Neuronal stem cell (in vitro differentiated cells): Measurements from ENCODE around the gene SURF2.
A peak's percentile ranks its signal among the peaks of the same experiment; 100 is the strongest.

Source experiments
- DNase-seq: peaks from one replicate; pipeline ENCODE4 v3.0.0-alpha.2; 2013; ENCODE audit warnings: low spot score
- H2AFZ ChIP-seq: one replicate; pipeline ENCODE4 v1.6.1; 2013; ENCODE audit warnings: mild to moderate bottlenecking, low read length, inconsistent platforms
- H2AK5ac ChIP-seq: 2 replicates; pipeline ENCODE4 v1.6.1; 2013; ENCODE audit warnings: low read depth, mild to moderate bottlenecking, inconsistent platforms, low read length, moderate library complexity, mixed read lengths
- H2BK120ac ChIP-seq: 2 replicates; pipeline ENCODE4 v1.6.1; 2013; ENCODE audit warnings: low read depth, mild to moderate bottlenecking, inconsistent platforms, low read length, moderate library complexity, mixed read lengths
- H2BK12ac ChIP-seq: one replicate; pipeline ENCODE4 v1.6.1; 2013; ENCODE audit warnings: low read length, inconsistent platforms
- H2BK15ac ChIP-seq: 2 replicates; pipeline ENCODE4 v1.6.1; 2013; ENCODE audit warnings: mild to moderate bottlenecking, low read length, inconsistent platforms, mixed read lengths
- H2BK5ac ChIP-seq: one replicate; pipeline ENCODE4 v1.6.1; 2013; ENCODE audit warnings: inconsistent platforms, mild to moderate bottlenecking, low read length, moderate library complexity
- H3K14ac ChIP-seq: one replicate; pipeline ENCODE4 v1.6.1; 2013; ENCODE audit warnings: low read length, inconsistent platforms
- H3K18ac ChIP-seq: 2 replicates; pipeline ENCODE4 v1.6.1; 2013; ENCODE audit warnings: low read length, inconsistent platforms
- H3K23ac ChIP-seq: 2 replicates; pipeline ENCODE4 v1.6.1; 2013; ENCODE audit warnings: low read depth, mild to moderate bottlenecking, mixed read lengths, low read length, inconsistent platforms; ENCODE audit not compliant: poor library complexity
- H3K27ac ChIP-seq: replicated peaks from 3 replicates; pipeline ENCODE4 v1.5.1; 2013; ENCODE audit warnings: low read length, inconsistent platforms
- H3K27me3 ChIP-seq, 3 experiments: 2 replicates each; pipeline ENCODE4 v1.6.1; 2013; ENCODE audit warnings: low read length in 3 of 3, mild to moderate bottlenecking in 2 of 3, inconsistent platforms in 1 of 3, low read depth in 1 of 3, mixed read lengths in 1 of 3, moderate library complexity in 1 of 3; ENCODE audit not compliant: control insufficient read depth in 3 of 3, insufficient read depth in 3 of 3
- H3K36me3 ChIP-seq, 2 donors: replicated peaks in 1 of 2; 2 replicates each; pipeline ENCODE4 v1.6.1; 2013; ENCODE audit warnings: low read length in 2 of 2; ENCODE audit not compliant: control insufficient read depth in 2 of 2, insufficient read depth in 2 of 2
- H3K4ac ChIP-seq: 2 replicates; pipeline ENCODE4 v1.6.1; 2013; ENCODE audit warnings: inconsistent platforms, mild to moderate bottlenecking, low read length, moderate library complexity
- H3K4me1 ChIP-seq, 2 donors: 1 replicate in 1 of 2; 2 replicates in 1 of 2; pipeline ENCODE4 v1.6.1; 2013; ENCODE audit warnings: low read length in 2 of 2, low read depth in 1 of 2; ENCODE audit not compliant: control insufficient read depth in 2 of 2, insufficient read depth in 1 of 2
- H3K4me2 ChIP-seq: one replicate; pipeline ENCODE4 v1.6.1; 2013; ENCODE audit warnings: mild to moderate bottlenecking, low read length, inconsistent platforms; ENCODE audit not compliant: insufficient read depth, poor library complexity, severe bottlenecking
- H3K4me3 ChIP-seq, 2 donors: 2 replicates each; pipeline ENCODE4 v1.5.1; 2013; ENCODE audit warnings: low read length in 2 of 2, mild to moderate bottlenecking in 2 of 2, inconsistent platforms in 1 of 2, moderate library complexity in 1 of 2
- H3K79me1 ChIP-seq: one replicate; pipeline ENCODE4 v1.6.1; 2013; ENCODE audit warnings: low read depth, mild to moderate bottlenecking, inconsistent platforms, low read length, moderate library complexity
- H3K9ac ChIP-seq: one replicate; pipeline ENCODE4 v1.6.1; 2013; ENCODE audit warnings: mild to moderate bottlenecking, low read depth, low read length, inconsistent platforms; ENCODE audit not compliant: poor library complexity
- H3K9me3 ChIP-seq, 2 donors: replicated peaks in 1 of 2; 2 replicates each; pipeline versions ENCODE3 to v1.6.1; 2013; ENCODE audit warnings: low read length in 2 of 2, mild to moderate bottlenecking in 2 of 2, inconsistent platforms in 1 of 2, low read depth in 1 of 2, mixed read lengths in 1 of 2, moderate library complexity in 1 of 2; ENCODE audit not compliant: control insufficient read depth in 2 of 2, insufficient read depth in 1 of 2
- H4K8ac ChIP-seq: one replicate; pipeline ENCODE4 v1.6.1; 2013; ENCODE audit warnings: low read depth, mild to moderate bottlenecking, inconsistent platforms, low read length, moderate library complexity
- H4K91ac ChIP-seq: one replicate; pipeline ENCODE4 v1.6.1; 2013; ENCODE audit warnings: low read length, low read depth, mild to moderate bottlenecking, inconsistent platforms; ENCODE audit not compliant: poor library complexity
- WGBS, 2 donors: extraction: QIAGEN DNeasy Blood & Tissue Kit; methylation state at CpG; one replicate each; pipeline ENCODE4 v1.1.7; 2013; ENCODE audit warnings: missing lambda C conversion rate in 2 of 2, mixed read lengths in 1 of 2; ENCODE audit not compliant: insufficient read length in 2 of 2, insufficient replicate concordance in 1 of 2; ENCODE audit errors: extremely low coverage in 2 of 2; 5-methylcytosine and 5-hydroxymethylcytosine counted together

The SURF2 gene

GRCh38 chr9:133341369-133342068, 14.8 kb upstream of the SURF2 start:
- no peak overlapping the region for H2AFZ ChIP-seq
- H3K79me1 ChIP-seq: peaks cover 14% of the 10 kb centered on the region
- no peak overlapping the region for H2BK120ac ChIP-seq
- H3K14ac ChIP-seq: no peak overlapping the region
- no peak for DNase-seq
- H3K23ac ChIP-seq: no peak overlapping the region
- H3K9me3 ChIP-seq: no peaks in the 10 kb centered on the region
- no peaks in the 10 kb centered on the region for H3K27me3 ChIP-seq
- WGBS, 2 donors: no CpG with 5 or more reads among the region's 15 CpGs
- no peak overlapping the region for H2BK12ac ChIP-seq
- no peak overlapping the region for H3K9ac ChIP-seq
- peaks cover 72 to 86% of the 10 kb centered on the region in 2 donors for H3K36me3 ChIP-seq
- H3K4me2 ChIP-seq: no peak overlapping the region
- no peak overlapping the region for H4K8ac ChIP-seq
- no peak overlapping the region for H2BK5ac ChIP-seq
- H3K4ac ChIP-seq: no peak overlapping the region
- H2BK15ac ChIP-seq: no peak overlapping the region
- H3K4me1 ChIP-seq: peaks cover 2 to 4% of the 10 kb centered on the region in 2 donors
- no peak overlapping the region for H3K4me3 ChIP-seq
- no peak overlapping the region for H4K91ac ChIP-seq
- H2AK5ac ChIP-seq: no peak overlapping the region
- no peak overlapping the region for H3K18ac ChIP-seq
- no peak overlapping the region for H3K27ac ChIP-seq

DNA sequence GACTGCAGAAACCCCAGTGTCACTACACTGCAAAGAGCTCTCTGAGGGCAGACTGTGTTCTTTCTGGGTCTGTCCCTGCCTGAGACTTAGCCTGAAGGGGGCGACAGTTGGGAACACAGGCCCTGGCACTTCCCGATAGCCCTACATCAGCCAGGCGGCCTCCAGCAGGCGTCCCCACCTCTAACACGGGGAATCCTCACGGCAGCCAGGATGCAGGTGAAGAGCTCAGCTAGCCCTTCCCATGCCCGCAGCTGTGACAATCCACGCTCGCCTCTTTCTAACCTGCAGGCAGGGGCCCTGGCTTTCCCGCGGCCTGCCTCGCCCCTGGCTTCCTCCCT, 14.3 kb upstream of the SURF2 start:
- H3K4me1 ChIP-seq: peaks cover 4 to 6% of the 10 kb centered on the region in 2 donors
- H2AK5ac ChIP-seq: no peak overlapping the region
- no peak overlapping the region for H3K4me2 ChIP-seq
- H3K9me3 ChIP-seq: no peaks in the 10 kb centered on the region
- no peak overlapping the region for H2BK120ac ChIP-seq
- H3K36me3 ChIP-seq: peaks cover 72 to 87% of the 10 kb centered on the region in 2 donors
- no peak overlapping the region for H3K9ac ChIP-seq
- no peak overlapping the region for H4K91ac ChIP-seq
- no peak overlapping the region for H2AFZ ChIP-seq
- no peak for DNase-seq
- no peak overlapping the region for H3K14ac ChIP-seq
- no peak overlapping the region for H3K18ac ChIP-seq
- no peak overlapping the region for H2BK15ac ChIP-seq
- H4K8ac ChIP-seq: no peak overlapping the region
- H2BK5ac ChIP-seq: no peak overlapping the region
- H3K79me1 ChIP-seq: peaks cover 19% of the 10 kb centered on the region
- no peak overlapping the region for H3K4ac ChIP-seq
- H3K27me3 ChIP-seq: no peaks in the 10 kb centered on the region
- H3K23ac ChIP-seq: no peak overlapping the region
- H3K4me3 ChIP-seq: no peak overlapping the region
- H3K27ac ChIP-seq: no peak overlapping the region
- H2BK12ac ChIP-seq: no peak overlapping the region
- WGBS, 2 donors: no CpG with 5 or more reads among the region's 12 CpGs

GRCh38 chr9:133342570-133342969, 13.8 kb upstream of the SURF2 start:
- Histone ChIP-seq H3K4me3 (no peak overlapping the region), H4K8ac (no peak overlapping the region), H2BK12ac (no peak overlapping the region), H3K79me1 (peaks cover 20% of the 10 kb centered on the region), H2BK5ac (no peak overlapping the region), H3K9ac (no peak overlapping the region), H2BK15ac (no peak overlapping the region), H3K23ac (no peak overlapping the region), H3K36me3 (peaks cover 72 to 86% of the 10 kb centered on the region in 2 donors), H4K91ac (no peak overlapping the region), H3K14ac (no peak overlapping the region), H3K4me1 (peaks cover 4 to 6% of the 10 kb centered on the region in 2 donors), H3K4ac (no peak overlapping the region), H2AK5ac (no peak overlapping the region), H2AFZ (no peak overlapping the region), H2BK120ac (no peak overlapping the region), H3K27me3 (no peaks in the 10 kb centered on the region), H3K27ac (no peak overlapping the region), H3K18ac (no peak overlapping the region), H3K9me3 (no peaks in the 10 kb centered on the region), H3K4me2 (no peak overlapping the region)
- DNase-seq: no peak
- WGBS, 2 donors: no CpG with 5 or more reads among the region's 11 CpGs

GRCh38 chr9:133344071-133344470, 12.3 kb upstream of the SURF2 start:
- H3K9ac ChIP-seq: no peak overlapping the region
- H3K9me3 ChIP-seq: no peaks in the 10 kb centered on the region
- H3K36me3 ChIP-seq: peaks cover 69 to 81% of the 10 kb centered on the region in 2 donors
- WGBS, 2 donors: no CpG with 5 or more reads among the region's 19 CpGs
- H2BK12ac ChIP-seq: no peak overlapping the region
- no peak overlapping the region for H3K27ac ChIP-seq
- no peak overlapping the region for H4K91ac ChIP-seq
- H4K8ac ChIP-seq: no peak overlapping the region
- no peaks in the 10 kb centered on the region for H3K27me3 ChIP-seq
- no peak overlapping the region for H3K4me2 ChIP-seq
- H3K4me1 ChIP-seq: peaks cover 5 to 8% of the 10 kb centered on the region in 2 donors
- H3K18ac ChIP-seq: no peak overlapping the region
- H3K4ac ChIP-seq: no peak overlapping the region
- peaks cover 24% of the 10 kb centered on the region for H3K79me1 ChIP-seq
- peak overlapping the region; percentile 1 for H3K23ac ChIP-seq
- no peak for DNase-seq
- H3K4me3 ChIP-seq: no peak overlapping the region
- H2AK5ac ChIP-seq: no peak overlapping the region
- no peak overlapping the region for H2BK5ac ChIP-seq
- no peak overlapping the region for H3K14ac ChIP-seq
- no peak overlapping the region for H2BK15ac ChIP-seq
- no peak overlapping the region for H2BK120ac ChIP-seq
- no peak overlapping the region for H2AFZ ChIP-seq
